Karpas-422 (cell line): Measurements from ENCODE around the gene NFASC. TPM values are rescaled to one million over a fixed set of nuclear protein-coding genes. Genes with fewer than 3 reads are reported as not detected.

ENCODE experiments used
- DNase-seq: peaks from one replicate; pipeline ENCODE4 v3.0.0-alpha.2; 2015
- H2AFZ ChIP-seq: fragments of 200-600 bp; sonication (generic); 2 replicates; pipeline ENCODE4 v1.6.1; 2014; ENCODE audit warnings: antibody characterized with exemption, low read length, mixed read lengths
- H3K27ac ChIP-seq: fragments of 200-600 bp; sonication (generic); 2 replicates; pipeline ENCODE4 v1.5.1; 2014; ENCODE audit warnings: mild to moderate bottlenecking, low read length, moderate library complexity
- H3K27me3 ChIP-seq: fragments of 200-600 bp; sonication (generic); 2 replicates; pipeline ENCODE4 v1.6.1; 2014; ENCODE audit warnings: low read length, mixed read lengths
- H3K36me3 ChIP-seq: fragments of 200-600 bp; sonication (generic); 2 replicates; pipeline ENCODE4 v1.6.1; 2014; ENCODE audit warnings: low read length, mixed read lengths; ENCODE audit not compliant: insufficient read depth
- H3K4me1 ChIP-seq: fragments of 200-600 bp; sonication (generic); 2 replicates; pipeline ENCODE4 v1.6.1; 2014; ENCODE audit warnings: mild to moderate bottlenecking, low read length, mixed read lengths
- H3K4me2 ChIP-seq: fragments of 200-600 bp; sonication (generic); 2 replicates; pipeline ENCODE4 v1.6.1; 2014; ENCODE audit warnings: low read length, low read depth, mild to moderate bottlenecking; ENCODE audit not compliant: poor library complexity, severe bottlenecking
- H3K4me3 ChIP-seq: fragments of 200-600 bp; sonication (generic); 2 replicates; pipeline ENCODE4 v1.5.1; 2014; ENCODE audit warnings: mild to moderate bottlenecking, antibody characterized with exemption, low read length, mixed read lengths
- H3K79me2 ChIP-seq: fragments of 200-600 bp; sonication (generic); 2 replicates; pipeline ENCODE4 v1.6.1; 2014; ENCODE audit warnings: mild to moderate bottlenecking, low read length, mixed read lengths
- H3K9ac ChIP-seq: fragments of 200-600 bp; sonication (generic); 2 replicates; pipeline ENCODE4 v1.6.0; 2014; ENCODE audit warnings: low read length
- H3K9me2 ChIP-seq: fragments of 200-600 bp; sonication (generic), shearing (Covaris generic); replicated peaks from 2 replicates; pipeline ENCODE4 v1.6.0; 2014; ENCODE audit warnings: mild to moderate bottlenecking, low read length, moderate library complexity; ENCODE audit not compliant: insufficient read depth
- H3K9me3 ChIP-seq: fragments of 300-700, 200-600 bp; sonication (generic); 2 replicates; pipeline ENCODE4 v1.6.1; 2014; ENCODE audit warnings: low read length, mixed read lengths
- H4K20me1 ChIP-seq: fragments of 200-600 bp; sonication (generic); 2 replicates; pipeline ENCODE4 v1.6.1; 2014; ENCODE audit warnings: mild to moderate bottlenecking, antibody characterized with exemption, low read length, low read depth; ENCODE audit not compliant: insufficient read depth
- total RNA-seq: library from RNA; depleted of rRNA; stranded (reverse); fragments of >200 nt; shearing (Covaris generic); gene quantifications from 2 replicates; pipeline ENCODE4 v1.2.3, GENCODE V29; 2014; ENCODE audit warnings: low replicate concordance

The NFASC gene
- total RNA-seq, 1 experiment from 2014 or later: 0.75 TPM

DNA sequence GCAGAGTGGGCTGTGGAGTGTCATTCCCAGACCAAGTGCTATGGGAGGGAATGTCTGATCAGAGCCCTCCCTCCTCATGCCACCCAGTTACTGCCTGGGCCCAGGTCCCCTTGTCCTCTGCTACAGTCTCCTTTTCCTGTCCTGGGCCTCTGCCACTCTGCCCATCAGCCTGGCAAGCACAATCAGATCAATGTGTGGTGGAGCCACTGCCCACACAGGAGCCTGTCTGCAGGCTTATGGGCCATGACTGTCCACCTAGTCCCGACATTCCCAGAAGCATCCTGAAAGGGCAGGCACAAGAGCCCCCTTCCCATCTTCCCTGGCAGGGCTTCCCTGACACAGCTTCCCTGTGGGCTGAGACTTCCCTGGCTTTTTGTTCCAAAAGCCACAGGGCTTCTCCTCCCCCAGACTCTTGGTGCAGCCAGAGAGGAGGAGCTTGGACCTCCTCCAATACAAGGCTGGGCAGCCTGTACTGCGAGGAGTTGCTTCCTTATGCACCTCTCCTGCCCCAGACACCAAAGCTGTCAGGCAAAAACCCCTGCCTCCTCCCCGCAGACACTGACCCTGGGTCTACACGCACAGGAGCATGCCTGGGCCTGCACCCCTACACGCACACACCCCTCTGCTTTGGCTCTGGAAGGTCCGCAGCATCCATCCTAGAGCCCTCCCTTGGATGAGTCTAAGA lies 143.2 kb downstream of the NFASC start:
- Histone ChIP-seq H3K4me1 (no peaks in the 10 kb centered on the region), H3K4me2 (no peak overlapping the region), H3K27me3 (no peaks in the 10 kb centered on the region), H3K9ac (no peak overlapping the region), H3K9me2 (no peaks in the 10 kb centered on the region), H3K9me3 (no peaks in the 10 kb centered on the region), H3K79me2 (no peaks in the 10 kb centered on the region), H3K4me3 (no peak overlapping the region), H4K20me1 (no peaks in the 10 kb centered on the region), H3K27ac (no peak overlapping the region), H2AFZ (no peak overlapping the region), H3K36me3 (no peaks in the 10 kb centered on the region)
- no peak for DNase-seq

DNA sequence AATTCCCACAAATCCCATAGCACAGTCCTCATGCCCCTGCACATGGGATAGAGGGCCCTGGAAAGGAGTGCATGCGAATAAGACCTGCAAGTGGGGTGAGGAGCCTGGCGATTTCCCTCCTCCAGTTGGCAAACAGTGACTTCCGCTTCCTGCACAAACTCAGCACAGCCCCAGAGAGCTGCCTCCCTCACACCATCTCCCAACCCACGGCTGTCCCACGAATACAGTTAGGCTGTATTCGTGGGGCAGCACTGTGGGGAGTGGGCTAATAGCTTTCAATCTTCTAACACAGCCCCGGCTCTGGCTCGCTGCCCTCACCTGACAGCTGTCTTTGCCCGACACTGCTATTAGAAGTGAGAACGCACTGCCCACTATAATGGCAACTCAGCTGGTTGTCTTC lies 144.1 kb downstream of the NFASC start:
- H3K9me2 ChIP-seq: no peaks in the 10 kb centered on the region
- H4K20me1 ChIP-seq: no peaks in the 10 kb centered on the region
- no peak overlapping the region for H3K9ac ChIP-seq
- H3K36me3 ChIP-seq: no peaks in the 10 kb centered on the region
- H3K4me2 ChIP-seq: no peak overlapping the region
- no peak for DNase-seq
- no peaks in the 10 kb centered on the region for H3K4me1 ChIP-seq
- H2AFZ ChIP-seq: no peak overlapping the region
- H3K79me2 ChIP-seq: no peaks in the 10 kb centered on the region
- no peak overlapping the region for H3K4me3 ChIP-seq
- no peaks in the 10 kb centered on the region for H3K27me3 ChIP-seq
- no peak overlapping the region for H3K27ac ChIP-seq
- no peaks in the 10 kb centered on the region for H3K9me3 ChIP-seq

DNA sequence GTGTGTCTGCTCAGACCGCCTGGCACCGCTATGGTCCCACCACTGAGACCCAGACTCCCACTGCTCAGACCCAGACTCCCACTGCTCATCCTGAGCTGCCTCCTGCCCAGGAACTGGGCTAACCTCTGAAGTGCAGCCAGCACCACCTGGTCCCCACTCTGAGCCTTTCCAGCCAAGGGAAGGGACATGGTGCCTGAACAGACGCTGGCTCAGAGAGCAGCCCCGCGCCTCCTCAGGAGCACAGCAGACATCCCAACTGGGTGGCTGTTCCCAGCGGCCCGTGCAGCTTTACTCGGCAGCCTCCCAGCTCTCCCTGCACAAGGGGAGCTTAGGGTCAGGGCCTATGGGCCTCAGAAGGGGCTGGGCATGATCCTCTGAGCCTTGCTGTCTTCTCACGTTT lies 144.6 kb downstream of the NFASC start:
- Histone ChIP-seq H3K27ac (no peak overlapping the region), H3K4me1 (no peaks in the 10 kb centered on the region), H3K4me3 (no peak overlapping the region), H3K4me2 (no peak overlapping the region), H4K20me1 (no peaks in the 10 kb centered on the region), H3K79me2 (no peaks in the 10 kb centered on the region), H2AFZ (no peak overlapping the region), H3K9ac (no peak overlapping the region), H3K36me3 (no peaks in the 10 kb centered on the region), H3K9me2 (no peaks in the 10 kb centered on the region), H3K27me3 (no peaks in the 10 kb centered on the region), H3K9me3 (no peaks in the 10 kb centered on the region)
- no peak for DNase-seq

DNA sequence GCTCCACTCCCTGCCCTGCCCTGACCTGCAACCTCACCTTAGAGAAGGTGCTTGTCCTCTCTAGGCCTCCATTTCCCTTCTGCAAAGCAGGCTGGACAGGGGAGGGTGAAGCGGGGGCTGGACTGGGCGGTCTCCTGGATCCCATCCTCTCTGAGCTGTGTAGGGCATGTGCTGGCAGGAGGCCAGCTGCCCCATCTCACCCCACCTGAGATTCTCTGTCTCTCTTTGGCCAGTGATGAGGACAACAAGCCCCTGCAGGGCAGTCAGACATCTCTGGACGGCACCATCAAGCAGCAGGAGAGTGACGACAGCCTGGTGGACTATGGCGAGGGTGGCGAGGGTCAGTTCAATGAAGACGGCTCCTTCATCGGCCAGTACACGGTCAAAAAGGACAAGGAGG lies 145.4 kb downstream of the NFASC start:
- no peak for DNase-seq
- no peaks in the 10 kb centered on the region for H3K9me3 ChIP-seq
- H4K20me1 ChIP-seq: no peaks in the 10 kb centered on the region
- no peak overlapping the region for H3K4me3 ChIP-seq
- no peaks in the 10 kb centered on the region for H3K27me3 ChIP-seq
- no peaks in the 10 kb centered on the region for H3K9me2 ChIP-seq
- no peaks in the 10 kb centered on the region for H3K4me1 ChIP-seq
- no peak overlapping the region for H3K4me2 ChIP-seq
- no peak overlapping the region for H3K27ac ChIP-seq
- no peak overlapping the region for H2AFZ ChIP-seq
- no peak overlapping the region for H3K9ac ChIP-seq
- no peaks in the 10 kb centered on the region for H3K36me3 ChIP-seq
- H3K79me2 ChIP-seq: no peaks in the 10 kb centered on the region

DNA sequence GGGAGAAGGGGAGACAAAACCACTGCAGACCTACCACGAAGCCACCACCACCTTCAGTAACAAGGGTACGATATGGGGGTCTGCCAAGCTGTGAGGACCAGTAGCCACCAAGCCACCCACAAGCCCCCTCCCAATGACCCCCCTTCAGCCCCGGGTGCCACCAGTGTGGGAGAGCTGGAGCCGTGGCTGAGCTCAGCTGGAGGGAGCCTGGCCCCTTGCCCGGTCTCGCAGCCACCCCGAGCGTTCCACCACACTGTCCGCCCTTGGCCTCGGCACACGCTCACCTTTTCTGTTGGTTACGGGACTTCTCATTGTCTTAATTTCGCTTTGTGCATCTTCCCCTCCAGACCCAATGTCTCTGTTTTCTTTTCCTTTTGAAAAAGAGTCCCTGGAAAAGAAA lies 145.9 kb downstream of the NFASC start:
- Histone ChIP-seq H3K4me3 (no peak overlapping the region), H3K9ac (no peak overlapping the region), H3K79me2 (no peaks in the 10 kb centered on the region), H4K20me1 (no peaks in the 10 kb centered on the region), H3K4me2 (no peak overlapping the region), H3K36me3 (no peaks in the 10 kb centered on the region), H3K9me3 (no peaks in the 10 kb centered on the region), H3K27ac (no peak overlapping the region), H3K4me1 (no peaks in the 10 kb centered on the region), H3K27me3 (no peaks in the 10 kb centered on the region), H2AFZ (no peak overlapping the region), H3K9me2 (no peaks in the 10 kb centered on the region)
- no peak for DNase-seq

DNA sequence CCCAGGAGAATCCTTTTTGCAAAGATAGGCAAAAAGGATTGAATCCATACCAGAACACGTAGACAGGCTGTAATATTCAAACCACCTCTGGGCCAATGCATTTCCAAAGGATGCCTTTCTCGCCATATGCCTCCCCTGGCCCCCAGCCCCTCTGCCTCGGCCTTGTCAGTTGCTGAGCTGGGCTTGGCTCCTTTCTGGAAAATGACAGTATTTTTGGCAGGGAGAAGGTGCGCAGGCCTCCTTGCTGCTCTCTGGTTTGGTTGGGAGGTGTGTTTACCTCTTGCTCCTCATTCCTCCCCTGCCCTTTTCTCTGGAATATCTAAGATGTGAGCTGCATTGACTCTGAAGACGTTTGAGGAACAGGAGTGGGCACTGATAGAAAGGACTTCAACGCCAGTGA lies 146.3 kb downstream of the NFASC start:
- H3K36me3 ChIP-seq: no peaks in the 10 kb centered on the region
- H3K79me2 ChIP-seq: no peaks in the 10 kb centered on the region
- no peaks in the 10 kb centered on the region for H3K4me1 ChIP-seq
- no peak overlapping the region for H3K9ac ChIP-seq
- no peaks in the 10 kb centered on the region for H3K27me3 ChIP-seq
- H3K27ac ChIP-seq: no peak overlapping the region
- H2AFZ ChIP-seq: no peak overlapping the region
- H3K4me2 ChIP-seq: no peak overlapping the region
- no peaks in the 10 kb centered on the region for H3K9me3 ChIP-seq
- H3K4me3 ChIP-seq: no peak overlapping the region
- no peaks in the 10 kb centered on the region for H3K9me2 ChIP-seq
- no peak for DNase-seq
- no peaks in the 10 kb centered on the region for H4K20me1 ChIP-seq

DNA sequence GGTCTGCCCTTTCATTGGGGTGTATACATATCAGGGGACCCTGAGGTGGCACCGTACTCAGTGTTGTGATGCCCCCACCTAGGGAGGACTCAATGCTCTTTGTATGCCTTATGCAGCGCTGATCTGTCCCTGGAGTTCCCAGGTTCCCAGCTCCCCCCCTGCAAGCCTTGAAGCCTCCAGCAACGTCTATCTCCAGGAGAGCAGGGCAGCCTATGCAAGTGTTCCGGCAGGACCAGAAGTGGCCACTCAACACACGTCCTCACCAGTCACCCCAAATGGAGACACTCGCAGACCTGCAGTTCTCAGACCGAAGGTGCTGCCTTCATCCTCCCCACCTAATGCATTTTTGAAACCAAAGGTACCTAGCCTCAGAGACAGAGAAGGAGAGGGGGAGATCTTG lies 147.1 kb downstream of the NFASC start:
- no peaks in the 10 kb centered on the region for H3K9me2 ChIP-seq
- no peak for DNase-seq
- no peaks in the 10 kb centered on the region for H3K79me2 ChIP-seq
- no peaks in the 10 kb centered on the region for H4K20me1 ChIP-seq
- no peak overlapping the region for H3K4me3 ChIP-seq
- H3K4me2 ChIP-seq: no peak overlapping the region
- H3K27me3 ChIP-seq: no peaks in the 10 kb centered on the region
- no peak overlapping the region for H3K27ac ChIP-seq
- H3K9me3 ChIP-seq: no peaks in the 10 kb centered on the region
- H3K4me1 ChIP-seq: no peaks in the 10 kb centered on the region
- H3K36me3 ChIP-seq: no peaks in the 10 kb centered on the region
- no peak overlapping the region for H3K9ac ChIP-seq
- no peak overlapping the region for H2AFZ ChIP-seq

DNA sequence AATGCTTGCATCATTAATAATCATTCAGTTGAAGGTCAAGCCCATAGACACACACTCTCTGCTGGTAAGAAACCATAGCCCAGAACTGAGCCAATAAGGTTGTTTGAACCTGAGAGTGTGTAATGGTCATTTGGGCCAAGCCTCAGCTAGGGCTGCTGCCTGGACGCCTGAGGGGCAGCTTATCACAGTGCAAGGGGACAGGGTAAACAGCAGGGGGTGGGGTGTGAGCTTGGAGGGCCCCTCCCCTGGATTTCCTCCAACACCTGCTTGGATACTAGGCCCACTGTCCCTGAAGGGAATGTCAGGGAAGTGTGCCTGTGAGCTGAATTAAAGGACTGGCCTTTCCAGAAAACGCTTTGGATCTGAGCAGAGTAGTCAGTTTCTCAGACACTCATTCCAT lies 147.7 kb downstream of the NFASC start:
- H3K27ac ChIP-seq: no peak overlapping the region
- no peak overlapping the region for H3K9ac ChIP-seq
- H3K79me2 ChIP-seq: no peaks in the 10 kb centered on the region
- no peaks in the 10 kb centered on the region for H3K36me3 ChIP-seq
- no peak overlapping the region for H3K4me2 ChIP-seq
- no peaks in the 10 kb centered on the region for H3K27me3 ChIP-seq
- H3K4me1 ChIP-seq: no peaks in the 10 kb centered on the region
- no peaks in the 10 kb centered on the region for H4K20me1 ChIP-seq
- DNase-seq: no peak
- no peak overlapping the region for H3K4me3 ChIP-seq
- H2AFZ ChIP-seq: no peak overlapping the region
- no peaks in the 10 kb centered on the region for H3K9me2 ChIP-seq
- H3K9me3 ChIP-seq: no peaks in the 10 kb centered on the region

DNA sequence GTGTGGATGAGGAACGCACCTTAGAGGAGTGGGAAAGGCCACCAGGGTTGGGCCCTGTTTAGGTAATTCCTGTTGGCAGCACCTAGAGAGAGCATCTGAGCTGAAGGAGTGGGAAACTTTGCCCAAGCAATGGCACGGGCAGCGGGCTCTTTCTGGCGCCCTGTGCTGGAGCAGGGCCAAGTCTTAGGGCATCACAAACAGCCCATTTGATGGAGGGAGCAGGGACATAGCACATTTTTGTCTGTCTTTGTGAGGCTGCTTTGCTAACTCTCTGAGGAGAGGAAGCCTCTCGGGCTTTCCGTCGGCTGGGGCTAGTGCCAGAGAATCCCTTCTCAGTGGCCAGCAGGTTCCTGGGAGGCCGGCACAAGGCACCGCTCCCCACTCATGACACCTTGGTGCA lies 149.8 kb downstream of the NFASC start:
- Histone ChIP-seq H3K9me2 (no peaks in the 10 kb centered on the region), H3K27me3 (no peaks in the 10 kb centered on the region)

More for the DNA sequence above, 149.8 kb downstream of the NFASC start:
- Histone ChIP-seq H3K9ac (no peak overlapping the region), H3K4me1 (no peaks in the 10 kb centered on the region), H3K4me2 (no peak overlapping the region), H3K79me2 (no peaks in the 10 kb centered on the region), H3K9me3 (no peaks in the 10 kb centered on the region), H3K27ac (no peak overlapping the region), H4K20me1 (no peaks in the 10 kb centered on the region), H2AFZ (no peak overlapping the region), H3K4me3 (no peak overlapping the region), H3K36me3 (no peaks in the 10 kb centered on the region)
- no peak for DNase-seq
